ENCODE results near the gene GAS2L2. TPM values are rescaled to one million over a fixed set of nuclear protein-coding genes. Genes with fewer than 3 reads are reported as not detected.
A peak's percentile ranks its signal among the peaks of the same experiment; 100 is the strongest.

GAS2L2 gene
- total RNA-seq, 4 donors from 2014 or later, result not detected

GRCh38 chr17:35788477-35789368 lies 35.7 kb upstream of the GAS2L2 start:
- H3K4me1 ChIP-seq, result peaks cover 0 to 44% (median 10%) of the 10 kb centered on the region in 4 donors
- DNase-seq, result no peak

GRCh38 chr17:35786941-35787432 lies 33.9 kb upstream of the GAS2L2 start:
- H3K36me3 ChIP-seq, result no peaks in the 10 kb centered on the region
- DNase-seq, result no peak
- no peaks in the 10 kb centered on the region for H3K27me3 ChIP-seq
- TF ChIP-seq CTCF (IDR thresholded peaks at IDR 0.05) (no peak), POLR2A (IDR thresholded peaks at IDR 0.05) (no peak)
- no peak overlapping the region for H3K4me3 ChIP-seq
- peaks cover 0 to 55% (median 11%) of the 10 kb centered on the region in 4 donors for H3K4me1 ChIP-seq
- no peaks in the 10 kb centered on the region for H3K9me3 ChIP-seq
- peak overlapping the region in 2 of 4 donors; percentile 71 for H3K27ac ChIP-seq

More at GRCh38 chr17:35788477-35789368, 35.7 kb upstream of the GAS2L2 start:
- no peaks in the 10 kb centered on the region for H3K36me3 ChIP-seq
- H3K9me3 ChIP-seq, result no peaks in the 10 kb centered on the region
- H3K4me3 ChIP-seq, result no peak overlapping the region
- peak overlapping the region in 2 of 4 donors; percentile 69 to 71 for H3K27ac ChIP-seq
- no peaks in the 10 kb centered on the region for H3K27me3 ChIP-seq
- no peak for TF ChIP-seq POLR2A (IDR thresholded peaks at IDR 0.05)
- TF ChIP-seq CTCF (IDR thresholded peaks at IDR 0.05), result no peak

- Histone ChIP-seq H3K4me3 (no peak overlapping the region), H3K9me3 (no peaks in the 10 kb centered on the region), H3K4me1 (peaks cover 0 to 56% (median 11%) of the 10 kb centered on the region in 4 donors), H3K27me3 (no peaks in the 10 kb centered on the region), H3K27ac (peak overlapping the region in 3 of 4 donors; percentile 73 to 94 (median 85)), H3K36me3 (no peaks in the 10 kb centered on the region)
- TF ChIP-seq CTCF (IDR thresholded peaks at IDR 0.05) (no peak), POLR2A (IDR thresholded peaks at IDR 0.05) (no peak)
- no peak for DNase-seq
Measured at GRCh38 chr17:35784895-35785294, 31.9 kb upstream of the GAS2L2 start.

DNA sequence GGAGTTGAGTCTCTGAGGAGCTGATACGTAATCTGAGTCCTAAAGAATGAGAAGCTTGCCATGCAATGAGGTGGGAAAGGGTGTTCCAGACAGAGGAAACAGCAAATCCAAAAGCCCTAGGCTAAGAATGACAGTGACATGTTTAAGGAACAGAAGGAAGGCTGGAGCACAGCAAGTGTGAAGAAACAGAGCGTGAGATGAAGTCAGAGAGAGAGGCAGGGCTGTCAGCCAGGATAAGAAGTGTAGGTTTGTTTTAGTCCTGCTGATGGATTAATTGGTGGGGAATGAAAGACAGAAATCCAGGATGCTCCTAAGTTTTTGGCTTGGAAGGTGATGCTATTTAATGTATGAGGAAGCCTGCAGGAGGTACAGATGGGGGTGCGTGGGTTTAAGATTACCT lies 27.9 kb upstream of the GAS2L2 start:
- Histone ChIP-seq H3K4me1 (peaks cover 0 to 41% (median 6%) of the 10 kb centered on the region in 4 donors), H3K27ac (peak overlapping the region in 2 of 4 donors; percentile 7 to 63)

GRCh38 chr17:35778641-35779196 lies 25.7 kb upstream of the GAS2L2 start:
- peaks cover 0 to 45% (median 2%) of the 10 kb centered on the region in 4 donors for H3K4me1 ChIP-seq
- TF ChIP-seq POLR2A (IDR thresholded peaks at IDR 0.05), result no peak
- TF ChIP-seq CTCF (IDR thresholded peaks at IDR 0.05), result no peak
- no peaks in the 10 kb centered on the region for H3K9me3 ChIP-seq
- H3K27ac ChIP-seq, result no peak overlapping the region
- peaks cover 0 to 8% (median 0%) of the 10 kb centered on the region in 3 donors for H3K36me3 ChIP-seq
- DNase-seq, result no peak
- H3K4me3 ChIP-seq, result no peak overlapping the region
- no peaks in the 10 kb centered on the region for H3K27me3 ChIP-seq

More for the DNA sequence above, 27.9 kb upstream of the GAS2L2 start:
- DNase-seq, result no peak
- no peak for TF ChIP-seq POLR2A (IDR thresholded peaks at IDR 0.05)
- Histone ChIP-seq H3K9me3 (no peaks in the 10 kb centered on the region), H3K36me3 (peaks cover 0 to 8% (median 0%) of the 10 kb centered on the region in 3 donors), H3K27me3 (no peaks in the 10 kb centered on the region), H3K4me3 (no peak overlapping the region)

GRCh38 chr17:35775583-35775982 lies 22.5 kb upstream of the GAS2L2 start:
- Histone ChIP-seq H3K4me3 (no peak overlapping the region), H3K4me1 (peaks cover 0 to 26% (median 0%) of the 10 kb centered on the region in 4 donors), H3K27me3 (no peaks in the 10 kb centered on the region), H3K36me3 (peaks cover 0 to 8% (median 0%) of the 10 kb centered on the region in 3 donors), H3K27ac (peak overlapping the region in 1 of 4 donors; percentile 62), H3K9me3 (no peaks in the 10 kb centered on the region)
- no peak for DNase-seq
- no peak for TF ChIP-seq CTCF (IDR thresholded peaks at IDR 0.05)
